WTC11 (cell line): ENCODE data around the gene ABCA13.

Source experiments
- ATF2 ChIP-seq: sonication (generic); formaldehyde crosslinking; IDR thresholded peaks from 2 replicates; pipeline ENCODE4 v1.8.1; 2022; ENCODE audit warnings: low read depth, missing genetic modification reagents, borderline replicate concordance
- CREM ChIP-seq: sonication (generic); formaldehyde crosslinking; IDR thresholded peaks from 2 replicates; pipeline ENCODE4 v1.8.1; 2022; ENCODE audit warnings: mild to moderate bottlenecking, missing genetic modification reagents, moderate library complexity
- MAX ChIP-seq: sonication (generic); formaldehyde crosslinking; IDR thresholded peaks from 2 replicates; pipeline ENCODE4 v1.8.0; 2022; ENCODE audit warnings: mild to moderate bottlenecking, missing genetic modification reagents
- RELA ChIP-seq: sonication (generic); formaldehyde crosslinking; IDR thresholded peaks from 2 replicates; pipeline ENCODE4 v1.8.1; 2022; ENCODE audit warnings: missing genetic modification reagents, mild to moderate bottlenecking, borderline replicate concordance
- SMAD3 ChIP-seq: sonication (generic); formaldehyde crosslinking; IDR thresholded peaks from 2 replicates; pipeline ENCODE4 v1.8.0; 2022; ENCODE audit warnings: missing genetic modification reagents, mild to moderate bottlenecking, borderline replicate concordance
- ZNF671 ChIP-seq: fragments of 250-450 bp; sonication (Bioruptor Pico); IDR thresholded peaks from 2 replicates; pipeline ENCODE4 v1.8.0; 2021; ENCODE audit warnings: mild to moderate bottlenecking
- TF ChIP-seq, protein P1 (sequence below): fragments of 200-600 bp; IDR thresholded peaks from 2 replicates; pipeline ENCODE4 v1.8.0; 2022; ENCODE audit warnings: antibody characterized with exemption
- TF ChIP-seq, protein P2 (sequence below): sonication (generic); formaldehyde crosslinking; IDR thresholded peaks from 2 replicates; pipeline ENCODE4 v1.8.1; 2023; ENCODE audit warnings: mild to moderate bottlenecking, missing genetic modification reagents, moderate library complexity

DNA sequence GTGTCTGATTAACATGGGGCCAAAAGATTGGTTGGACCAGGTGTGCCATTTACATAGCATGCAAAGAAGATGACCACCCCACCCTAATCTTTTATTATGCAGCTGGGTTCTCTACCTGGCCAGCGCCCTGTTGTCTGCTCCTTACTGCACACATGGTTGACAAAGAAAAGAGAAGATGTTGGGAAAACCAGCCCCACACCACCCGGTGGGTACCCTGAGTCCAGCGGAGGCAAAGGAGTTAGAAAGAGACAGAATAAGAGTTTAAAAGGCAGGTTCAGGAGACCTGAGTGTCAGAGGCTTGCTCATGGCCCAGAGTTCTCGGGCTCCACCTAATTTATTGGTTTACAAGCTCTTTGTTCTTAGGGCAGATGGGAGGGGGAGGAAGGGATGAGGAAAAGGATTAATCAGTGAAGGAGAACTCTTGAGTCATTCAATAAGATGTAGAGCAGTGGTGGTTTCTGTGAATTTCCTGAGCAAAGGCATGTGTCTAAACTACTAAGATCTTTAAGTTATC, 24.1 kb upstream of the ABCA13 start:
- TF ChIP-seq, protein P1, sequence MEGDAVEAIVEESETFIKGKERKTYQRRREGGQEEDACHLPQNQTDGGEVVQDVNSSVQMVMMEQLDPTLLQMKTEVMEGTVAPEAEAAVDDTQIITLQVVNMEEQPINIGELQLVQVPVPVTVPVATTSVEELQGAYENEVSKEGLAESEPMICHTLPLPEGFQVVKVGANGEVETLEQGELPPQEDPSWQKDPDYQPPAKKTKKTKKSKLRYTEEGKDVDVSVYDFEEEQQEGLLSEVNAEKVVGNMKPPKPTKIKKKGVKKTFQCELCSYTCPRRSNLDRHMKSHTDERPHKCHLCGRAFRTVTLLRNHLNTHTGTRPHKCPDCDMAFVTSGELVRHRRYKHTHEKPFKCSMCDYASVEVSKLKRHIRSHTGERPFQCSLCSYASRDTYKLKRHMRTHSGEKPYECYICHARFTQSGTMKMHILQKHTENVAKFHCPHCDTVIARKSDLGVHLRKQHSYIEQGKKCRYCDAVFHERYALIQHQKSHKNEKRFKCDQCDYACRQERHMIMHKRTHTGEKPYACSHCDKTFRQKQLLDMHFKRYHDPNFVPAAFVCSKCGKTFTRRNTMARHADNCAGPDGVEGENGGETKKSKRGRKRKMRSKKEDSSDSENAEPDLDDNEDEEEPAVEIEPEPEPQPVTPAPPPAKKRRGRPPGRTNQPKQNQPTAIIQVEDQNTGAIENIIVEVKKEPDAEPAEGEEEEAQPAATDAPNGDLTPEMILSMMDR, result no peak
- TF ChIP-seq, protein P2, sequence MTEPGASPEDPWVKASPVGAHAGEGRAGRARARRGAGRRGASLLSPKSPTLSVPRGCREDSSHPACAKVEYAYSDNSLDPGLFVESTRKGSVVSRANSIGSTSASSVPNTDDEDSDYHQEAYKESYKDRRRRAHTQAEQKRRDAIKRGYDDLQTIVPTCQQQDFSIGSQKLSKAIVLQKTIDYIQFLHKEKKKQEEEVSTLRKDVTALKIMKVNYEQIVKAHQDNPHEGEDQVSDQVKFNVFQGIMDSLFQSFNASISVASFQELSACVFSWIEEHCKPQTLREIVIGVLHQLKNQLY (CRISPR knock-in tag), result no peak
- TF ChIP-seq ATF2 (no peak), SMAD3 (CRISPR knock-in tag) (no peak), MAX (no peak), ZNF671 (CRISPR knock-in tag) (no peak), RELA (CRISPR knock-in tag) (no peak), CREM (CRISPR knock-in tag) (no peak)
